IMR-90 (cell line): ENCODE results near the gene SEMA4B. TPM values are rescaled to one million over a fixed set of nuclear protein-coding genes. Genes with fewer than 3 reads are reported as not detected.

Source experiments
- ATAC-seq: fragments of 200-7000 bp; cut with Tn5 transposase; 2 replicates; pipeline ENCODE4 v1.9.1; 2020; ENCODE audit warnings: low read depth, mild to moderate bottlenecking, moderate library complexity
- BruUV-seq: library from RNA; stranded (reverse); fragments of 400-500 nt; replicated peaks from 2 replicates; lab custom pipeline; 2021; lab: Mats Ljungman, UMichigan
- CTCF ChIA-PET: fragments of 300-600 bp; formaldehyde crosslinking; extraction: SDS; loops from one replicate; lab custom pipeline; 2021; ENCODE audit warnings: antibody characterized with exemption; lab: Yijun Ruan, JAX
- POLR2A ChIA-PET: fragments of 300-600 bp; sonication (Branson Sonifier 250); formaldehyde crosslinking; loops from one replicate; lab custom pipeline; 2022; ENCODE audit warnings: antibody characterized with exemption; ENCODE audit not compliant: unreplicated experiment; lab: Charles Lee
- DNase-seq: peaks from one replicate; pipeline ENCODE4 v3.0.0; 2013
- H2AFZ ChIP-seq: replicated peaks from 2 replicates; pipeline ENCODE3; 2013; ENCODE audit warnings: low read length, mild to moderate bottlenecking; ENCODE audit not compliant: poor library complexity
- H2AK5ac ChIP-seq: 2 replicates; pipeline ENCODE4 v1.6.1; 2013; ENCODE audit warnings: low read depth, low read length, inconsistent platforms
- H2AK9ac ChIP-seq: replicated peaks from 2 replicates; pipeline ENCODE3; 2013; ENCODE audit warnings: mild to moderate bottlenecking, low read depth, low read length, moderate library complexity; ENCODE audit not compliant: poor library complexity
- H2BK120ac ChIP-seq: 2 replicates; pipeline ENCODE4 v1.6.1; 2013; ENCODE audit warnings: low read depth, low read length, inconsistent platforms
- H2BK15ac ChIP-seq: 3 replicates; pipeline ENCODE4 v1.6.1; 2013; ENCODE audit warnings: low read depth, low read length, inconsistent platforms
- H2BK20ac ChIP-seq: 2 replicates; pipeline ENCODE4 v1.6.1; 2013; ENCODE audit warnings: low read depth, mild to moderate bottlenecking, inconsistent platforms, low read length, moderate library complexity
- H2BK5ac ChIP-seq: 2 replicates; pipeline ENCODE4 v1.6.1; 2013; ENCODE audit warnings: mild to moderate bottlenecking, low read depth, low read length, inconsistent platforms; ENCODE audit not compliant: poor library complexity, severe bottlenecking
- H3K14ac ChIP-seq: replicated peaks from 2 replicates; pipeline ENCODE4 v1.6.1; 2013; ENCODE audit warnings: low read depth, low read length, inconsistent platforms
- H3K18ac ChIP-seq: 2 replicates; pipeline ENCODE4 v1.6.1; 2013; ENCODE audit warnings: low read depth, low read length, control low read depth
- H3K23ac ChIP-seq: 2 replicates; pipeline ENCODE4 v1.6.1; 2013; ENCODE audit warnings: low read depth, low read length, inconsistent platforms
- H3K27ac ChIP-seq: 2 replicates; pipeline ENCODE4 v1.5.1; 2013; ENCODE audit warnings: mild to moderate bottlenecking, control low read depth, low read length; ENCODE audit not compliant: insufficient read depth
- H3K27me3 ChIP-seq: 2 replicates; pipeline ENCODE4 v1.6.1; 2013; ENCODE audit warnings: low read length; ENCODE audit not compliant: control insufficient read depth, insufficient read depth
- H3K36me3 ChIP-seq: 2 replicates; pipeline ENCODE4 v1.6.1; 2013; ENCODE audit warnings: low read length, mixed read lengths; ENCODE audit not compliant: control insufficient read depth, insufficient read depth
- H3K4ac ChIP-seq: 2 replicates; pipeline ENCODE4 v1.6.1; 2013; ENCODE audit warnings: low read depth, low read length, inconsistent platforms
- H3K4me1 ChIP-seq: 2 replicates; pipeline ENCODE4 v1.6.1; 2013; ENCODE audit warnings: low read length, mixed read lengths; ENCODE audit not compliant: control insufficient read depth, insufficient read depth
- H3K4me2 ChIP-seq: 2 replicates; pipeline ENCODE4 v1.6.1; 2013; ENCODE audit warnings: low read depth, mild to moderate bottlenecking, control low read depth, low read length, moderate library complexity
- H3K4me3 ChIP-seq: 2 replicates; pipeline ENCODE4 v1.5.1; 2013; ENCODE audit warnings: low read depth, mild to moderate bottlenecking, control low read depth, low read length, moderate library complexity; ENCODE audit not compliant: insufficient read depth
- H3K56ac ChIP-seq: 2 replicates; pipeline ENCODE4 v1.6.1; 2013; ENCODE audit warnings: low read length, inconsistent platforms; ENCODE audit not compliant: insufficient read depth; ENCODE audit errors: extremely low read depth
- H3K79me1 ChIP-seq, 2 experiments: 2 replicates each; pipeline ENCODE4 v1.6.1; 2013; ENCODE audit warnings: low read length in 2 of 2, inconsistent platforms in 1 of 2, low read depth in 1 of 2
- H3K9ac ChIP-seq: 2 replicates; pipeline ENCODE4 v1.6.1; 2013; ENCODE audit warnings: low read depth, low read length, control low read depth
- H3K9me1 ChIP-seq: 2 replicates; pipeline ENCODE4 v1.6.1; 2013; ENCODE audit warnings: low read length, inconsistent platforms; ENCODE audit not compliant: insufficient read depth
- H3K9me3 ChIP-seq: 2 replicates; pipeline ENCODE4 v1.6.1; 2013; ENCODE audit warnings: low read length; ENCODE audit not compliant: control insufficient read depth, insufficient read depth
- H4K20me1 ChIP-seq: 2 replicates; pipeline ENCODE4 v1.6.1; 2013; ENCODE audit warnings: low read length, inconsistent platforms; ENCODE audit not compliant: insufficient read depth
- H4K5ac ChIP-seq: 2 replicates; pipeline ENCODE4 v1.6.1; 2013; ENCODE audit warnings: mild to moderate bottlenecking, low read depth, low read length, control low read depth
- H4K8ac ChIP-seq, 2 experiments: 2 replicates each; pipeline ENCODE4 v1.6.1; 2013; ENCODE audit warnings: low read depth in 2 of 2, low read length in 2 of 2, control low read depth in 1 of 2, inconsistent platforms in 1 of 2
- H4K91ac ChIP-seq: 2 replicates; pipeline ENCODE4 v1.6.1; 2013; ENCODE audit warnings: low read depth, low read length, inconsistent platforms; ENCODE audit not compliant: insufficient read depth
- CHD1 ChIP-seq: IDR thresholded peaks from 2 replicates; pipeline ENCODE4 v1.6.1; 2012; ENCODE audit warnings: low read depth, low read length, improper control_type of control experiment
- CTCF ChIP-seq: conservative IDR thresholded peaks from 2 replicates; pipeline ENCODE4 v1.5.1; 2012; ENCODE audit warnings: mild to moderate bottlenecking, low read depth, low read length, improper control_type of control experiment
- ELK1 ChIP-seq: fragments of 150-350 bp; IDR thresholded peaks from 2 replicates; pipeline ENCODE4 v1.6.1; 2016; ENCODE audit warnings: low read depth, mild to moderate bottlenecking, low read length, moderate library complexity, borderline replicate concordance
- MAZ ChIP-seq: IDR thresholded peaks from 2 replicates; pipeline ENCODE4 v1.6.1; 2012; ENCODE audit warnings: low read depth, mild to moderate bottlenecking, low read length, improper control_type of control experiment, moderate library complexity, borderline replicate concordance
- RFX5 ChIP-seq: IDR thresholded peaks from 2 replicates; pipeline ENCODE4 v1.8.0; 2012; ENCODE audit warnings: low read depth, mild to moderate bottlenecking, low read length, moderate library complexity
- WGBS, 2 experiments: methylation state at CpG; one replicate each; pipeline versions ENCODE4 v1.1.5 to v1.1.7; 2013; ENCODE audit warnings: missing lambda C conversion rate in 2 of 2; ENCODE audit not compliant: insufficient read length in 1 of 2; ENCODE audit errors: extremely low coverage in 2 of 2; 5-methylcytosine and 5-hydroxymethylcytosine counted together
- dilution Hi-C: fragments of 300-500 bp; cut with HindIII; formaldehyde crosslinking; loops from one replicate; pipeline ENCODE4 v1.14.3; 2018; ENCODE audit warnings: low sequenced_read_pairs; ENCODE audit not compliant: unreplicated experiment
- in situ Hi-C: fragments of 300-500 bp; cut with MboI; formaldehyde crosslinking; loops from 3 replicates; pipeline ENCODE4 v1.14.3; 2019; ENCODE audit warnings: low sequenced_read_pairs, inconsistent platforms, mixed read lengths
- intact Hi-C: fragments of 100-400 bp; cut with micrococcal nuclease; formaldehyde crosslinking; loops from 2 replicates; pipeline ENCODE4 v1.10.0; 2022
- polyA plus RNA-seq, 3 experiments: library from polyadenylated mRNA; depleted of rRNA; stranded (reverse); fragments of >200 nt; gene quantifications; 2 replicates each; pipeline ENCODE4 v1.2.3, GENCODE V29; 2012; ENCODE audit warnings: low replicate concordance in 1 of 3
- total RNA-seq: library from RNA; depleted of rRNA; stranded (reverse); fragments of >200 nt; gene quantifications from 2 replicates; pipeline ENCODE4 v1.2.3, GENCODE V29; 2012
- TF ChIP-seq, protein P1 (sequence below): fragments of 150-350 bp; IDR thresholded peaks from 2 replicates; pipeline ENCODE4 v1.6.1; 2017; ENCODE audit warnings: mild to moderate bottlenecking, antibody characterized with exemption, low read length, low read depth

SEMA4B gene
- total and polyA plus RNA-seq, 2 of the 4 experiments (the other 2 are of a cell fraction) = 5.0 to 22.5 TPM

GRCh38 chr15:90239371-90239770, 38.2 kb downstream of the SEMA4B start:
- Histone ChIP-seq H3K9me3 (no peaks in the 10 kb centered on the region), H3K4ac (no peak overlapping the region), H2AK5ac (no peak overlapping the region), H3K36me3 (peaks cover 4% of the 10 kb centered on the region; the same call in 1 of the 2 replicates), H2BK120ac (no peak overlapping the region), H3K4me2 (no peak overlapping the region), H3K27me3 (no peaks in the 10 kb centered on the region), H2AK9ac (no peak overlapping the region), H3K4me1 (no peaks in the 10 kb centered on the region), H3K9ac (no peak overlapping the region), H3K9me1 (peaks cover 4% of the 10 kb centered on the region; the same call in 1 of the 2 replicates), H2AFZ (no peak overlapping the region), H2BK15ac (no peak overlapping the region), H4K91ac (no peak overlapping the region), H3K27ac (no peak overlapping the region), H4K5ac (no peak overlapping the region), H3K4me3 (no peak overlapping the region), H3K23ac (no peak overlapping the region), H3K14ac (no peak overlapping the region), H2BK20ac (no peak overlapping the region), H4K8ac (no peak overlapping the region), H2BK5ac (no peak overlapping the region), H3K56ac (no peak overlapping the region), H3K18ac (no peak overlapping the region), H3K79me1 (peaks cover 7% of the 10 kb centered on the region in 2 experiments; a peak in 3 of 4 replicates), H4K20me1 (no peaks in the 10 kb centered on the region)
- no CpG with 5 or more reads among the region's 3 CpGs for WGBS, 2 experiments
- POLR2A ChIA-PET = no interaction called here
- DNase-seq (no peak), ATAC-seq (no peak)
- in situ Hi-C loops (no loop called here), intact Hi-C loops (no loop called here), dilution Hi-C loops (no loop called here)
- BruUV-seq = no TSS peak
- CTCF ChIA-PET = no interaction called here
- TF ChIP-seq ELK1 = no peak
- TF ChIP-seq RFX5 = no peak
- TF ChIP-seq CHD1 = no peak
- TF ChIP-seq, protein P1, sequence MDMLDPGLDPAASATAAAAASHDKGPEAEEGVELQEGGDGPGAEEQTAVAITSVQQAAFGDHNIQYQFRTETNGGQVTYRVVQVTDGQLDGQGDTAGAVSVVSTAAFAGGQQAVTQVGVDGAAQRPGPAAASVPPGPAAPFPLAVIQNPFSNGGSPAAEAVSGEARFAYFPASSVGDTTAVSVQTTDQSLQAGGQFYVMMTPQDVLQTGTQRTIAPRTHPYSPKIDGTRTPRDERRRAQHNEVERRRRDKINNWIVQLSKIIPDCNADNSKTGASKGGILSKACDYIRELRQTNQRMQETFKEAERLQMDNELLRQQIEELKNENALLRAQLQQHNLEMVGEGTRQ = no peak
- TF ChIP-seq MAZ = no peak
- TF ChIP-seq CTCF = no peak
